Measurements from ENCODE around the gene FYB2. TPM values are rescaled to one million over a fixed set of nuclear protein-coding genes. Genes with fewer than 3 reads are reported as not detected.

Gene FYB2
- total RNA-seq, 2 donors from 2014 or later: not detected

DNA sequence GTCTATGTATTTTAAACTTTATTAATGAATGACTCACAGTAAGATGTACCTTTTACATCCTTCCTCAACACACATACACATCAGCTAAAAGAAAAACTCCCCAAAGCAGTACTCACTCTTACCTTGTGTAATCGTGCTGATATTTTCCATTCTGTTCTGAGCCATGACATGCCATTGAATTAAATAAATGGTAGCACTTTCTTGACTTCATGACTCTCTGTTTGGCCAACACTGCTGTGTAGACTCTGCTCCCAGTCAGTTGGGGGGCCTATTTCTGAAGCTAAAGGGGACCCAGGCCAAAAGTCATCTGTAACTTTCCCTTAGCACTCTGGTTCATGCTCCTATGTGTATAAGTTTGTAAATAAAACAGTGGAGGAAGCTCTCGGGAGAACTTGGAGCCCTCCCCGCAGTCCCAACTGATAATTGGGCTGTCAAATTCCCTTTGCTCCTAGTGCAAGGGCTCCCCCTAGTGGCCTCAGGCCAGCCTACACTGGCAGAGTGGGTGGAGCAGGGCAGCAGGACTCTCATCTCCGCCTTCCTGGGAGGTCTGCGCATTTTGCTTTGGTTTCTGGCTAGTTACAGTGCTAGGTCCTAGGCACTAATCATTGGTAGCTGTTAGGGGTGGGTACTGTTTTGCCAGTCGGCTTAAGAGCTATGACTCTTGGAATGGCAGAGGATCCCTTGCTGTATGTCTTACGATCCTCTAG, 1.7 kb upstream of the FYB2 start:
- H3K4me3 ChIP-seq: no peak overlapping the region
- H3K4me1 ChIP-seq (ENCODE audit: control insufficient read depth in 1 of 2, low read depth in 2 of 2): peaks cover 4 to 5% of the 10 kb centered on the region in 2 donors
- H3K27me3 ChIP-seq (replicated peaks; ENCODE audit: insufficient read depth): no peaks in the 10 kb centered on the region
- H3K36me3 ChIP-seq: no peaks in the 10 kb centered on the region
- ATAC-seq (ENCODE audit: insufficient number of reproducible peaks, low FRiP score, low read depth) (no peak), DNase-seq (ENCODE audit: low spot score) (no peak)
- no peak overlapping the region for H3K27ac ChIP-seq
- no peaks in the 10 kb centered on the region for H3K9me3 ChIP-seq
- TF ChIP-seq, protein P1, sequence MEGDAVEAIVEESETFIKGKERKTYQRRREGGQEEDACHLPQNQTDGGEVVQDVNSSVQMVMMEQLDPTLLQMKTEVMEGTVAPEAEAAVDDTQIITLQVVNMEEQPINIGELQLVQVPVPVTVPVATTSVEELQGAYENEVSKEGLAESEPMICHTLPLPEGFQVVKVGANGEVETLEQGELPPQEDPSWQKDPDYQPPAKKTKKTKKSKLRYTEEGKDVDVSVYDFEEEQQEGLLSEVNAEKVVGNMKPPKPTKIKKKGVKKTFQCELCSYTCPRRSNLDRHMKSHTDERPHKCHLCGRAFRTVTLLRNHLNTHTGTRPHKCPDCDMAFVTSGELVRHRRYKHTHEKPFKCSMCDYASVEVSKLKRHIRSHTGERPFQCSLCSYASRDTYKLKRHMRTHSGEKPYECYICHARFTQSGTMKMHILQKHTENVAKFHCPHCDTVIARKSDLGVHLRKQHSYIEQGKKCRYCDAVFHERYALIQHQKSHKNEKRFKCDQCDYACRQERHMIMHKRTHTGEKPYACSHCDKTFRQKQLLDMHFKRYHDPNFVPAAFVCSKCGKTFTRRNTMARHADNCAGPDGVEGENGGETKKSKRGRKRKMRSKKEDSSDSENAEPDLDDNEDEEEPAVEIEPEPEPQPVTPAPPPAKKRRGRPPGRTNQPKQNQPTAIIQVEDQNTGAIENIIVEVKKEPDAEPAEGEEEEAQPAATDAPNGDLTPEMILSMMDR (IDR thresholded peaks at IDR 0.05): peak; percentile 71

DNA sequence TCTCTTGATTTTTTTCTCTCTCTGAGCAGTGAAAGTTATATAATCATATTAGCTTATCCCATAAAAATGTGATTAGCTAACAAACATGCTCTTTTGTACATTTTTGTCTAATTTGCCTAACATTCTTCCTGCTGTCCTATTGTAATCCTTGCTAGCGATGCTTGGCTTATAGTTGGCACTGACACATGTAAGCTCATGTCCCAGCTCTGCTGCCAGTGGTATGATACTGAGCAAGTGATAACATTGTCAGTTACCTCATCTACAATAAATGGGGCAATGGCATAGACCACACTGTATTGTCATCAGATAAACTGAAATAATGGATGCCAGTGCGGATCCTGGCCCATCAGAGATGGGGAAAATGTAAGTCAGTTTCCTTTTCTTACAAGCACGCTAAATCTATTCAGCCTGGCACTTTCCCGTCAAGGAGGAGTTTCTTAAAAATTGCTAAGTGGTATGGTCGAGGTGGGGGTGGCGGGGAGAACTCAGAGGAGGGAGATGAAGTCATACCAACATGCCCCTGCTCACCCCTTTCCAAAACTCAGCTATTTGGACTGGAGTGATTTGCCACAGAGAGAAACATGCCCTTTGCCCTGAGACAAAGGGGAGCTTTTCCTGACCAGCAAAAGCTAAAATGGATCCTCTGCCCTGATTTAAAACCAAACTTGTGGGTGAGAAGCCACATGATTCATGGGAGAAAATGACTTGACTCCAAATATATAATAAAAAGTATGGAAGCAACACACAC, 1.3 kb downstream of the FYB2 start:
- Histone ChIP-seq H3K27ac (no peak overlapping the region), H3K4me3 (no peak overlapping the region), H3K9me3 (no peaks in the 10 kb centered on the region), H3K4me1 (ENCODE audit: control insufficient read depth in 1 of 2, low read depth in 2 of 2) (peaks cover 4 to 5% of the 10 kb centered on the region in 2 donors), H3K36me3 (no peaks in the 10 kb centered on the region), H3K27me3 (replicated peaks; ENCODE audit: insufficient read depth) (no peaks in the 10 kb centered on the region)
- DNase-seq (ENCODE audit: low spot score) (no peak), ATAC-seq (ENCODE audit: insufficient number of reproducible peaks, low FRiP score, low read depth) (no peak)
- TF ChIP-seq, protein P1 (IDR thresholded peaks at IDR 0.05): no peak

DNA sequence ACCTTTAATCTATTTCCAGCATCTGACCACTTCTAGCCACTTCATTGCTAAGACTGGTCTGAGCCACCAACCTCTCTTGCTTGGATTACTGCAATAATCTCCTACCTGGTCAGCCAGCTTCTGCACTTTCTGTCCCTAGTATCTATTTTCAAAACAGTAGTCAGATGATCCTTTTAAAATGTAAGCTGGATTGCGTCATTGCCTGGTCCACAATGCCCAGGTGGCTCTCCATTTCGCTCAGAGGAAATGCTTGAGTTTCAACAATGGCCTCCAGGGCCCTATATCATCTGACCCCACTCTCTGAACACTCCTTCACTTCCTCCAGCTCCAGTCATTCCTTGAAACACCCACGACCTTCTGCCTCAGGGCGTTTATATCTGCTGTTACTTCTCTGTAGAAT, 2.3 kb downstream of the FYB2 start:
- DNase-seq (ENCODE audit: low spot score) (no peak), ATAC-seq (ENCODE audit: insufficient number of reproducible peaks, low FRiP score, low read depth) (no peak)
- Histone ChIP-seq H3K9me3 (no peaks in the 10 kb centered on the region), H3K4me1 (ENCODE audit: control insufficient read depth in 1 of 2, low read depth in 2 of 2) (peaks cover 4 to 5% of the 10 kb centered on the region in 2 donors), H3K4me3 (no peak overlapping the region), H3K27me3 (replicated peaks; ENCODE audit: insufficient read depth) (no peaks in the 10 kb centered on the region), H3K36me3 (no peaks in the 10 kb centered on the region), H3K27ac (no peak overlapping the region)
- TF ChIP-seq, protein P1 (IDR thresholded peaks at IDR 0.05): no peak

DNA sequence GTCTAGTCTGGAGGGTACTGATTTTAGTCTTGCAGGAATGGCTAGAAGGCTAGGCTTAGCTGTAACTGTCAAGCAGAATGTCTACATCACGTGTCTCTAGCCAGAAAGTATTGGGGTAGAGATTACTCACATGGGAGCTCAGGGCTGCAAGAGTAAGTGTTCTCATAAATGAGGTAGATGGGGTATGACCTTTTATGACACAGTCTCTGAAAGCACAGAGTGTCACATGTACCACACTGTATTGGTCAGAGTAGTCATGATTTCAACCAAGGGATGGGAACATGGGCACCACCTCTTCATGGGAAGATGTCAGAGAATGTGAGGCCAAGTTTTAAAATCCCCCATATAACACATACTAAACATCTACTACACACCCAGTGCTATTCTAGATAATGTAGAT, 2.9 kb downstream of the FYB2 start:
- ATAC-seq (ENCODE audit: insufficient number of reproducible peaks, low FRiP score, low read depth): no peak
- H3K9me3 ChIP-seq: no peaks in the 10 kb centered on the region
- no peak overlapping the region for H3K4me3 ChIP-seq
- H3K36me3 ChIP-seq: no peaks in the 10 kb centered on the region
- no peaks in the 10 kb centered on the region for H3K27me3 ChIP-seq (replicated peaks; ENCODE audit: insufficient read depth)
- TF ChIP-seq, protein P1 (IDR thresholded peaks at IDR 0.05): no peak
- no peak overlapping the region for H3K27ac ChIP-seq
- no peak for DNase-seq (ENCODE audit: low spot score)
- H3K4me1 ChIP-seq (ENCODE audit: control insufficient read depth in 1 of 2, low read depth in 2 of 2): peaks cover 2 to 4% of the 10 kb centered on the region in 2 donors

DNA sequence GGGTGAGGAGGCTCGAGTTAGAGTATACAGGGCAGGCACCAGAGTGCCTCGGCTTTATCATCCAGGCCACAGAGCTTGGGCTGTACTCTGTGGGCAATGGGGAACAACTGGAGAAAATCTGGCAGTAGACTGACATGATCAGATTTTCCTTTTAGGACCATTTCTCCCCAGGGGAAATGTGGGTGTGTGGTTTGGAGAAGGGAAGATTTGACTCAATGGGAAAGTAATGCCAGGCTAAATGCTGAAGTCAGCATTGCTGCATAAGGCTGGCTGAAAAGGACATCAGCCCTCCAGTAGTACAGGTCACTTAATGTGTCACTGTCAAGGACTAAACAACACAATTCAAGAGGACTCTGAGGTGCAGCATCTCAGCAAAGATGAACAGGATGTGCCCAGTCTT, 5.0 kb downstream of the FYB2 start:
- Histone ChIP-seq H3K27ac (no peak overlapping the region), H3K27me3 (replicated peaks; ENCODE audit: insufficient read depth) (no peaks in the 10 kb centered on the region), H3K4me1 (ENCODE audit: control insufficient read depth in 1 of 2, low read depth in 2 of 2) (no peaks in the 10 kb centered on the region), H3K36me3 (no peaks in the 10 kb centered on the region), H3K9me3 (no peaks in the 10 kb centered on the region), H3K4me3 (no peak overlapping the region)
- no peak for ATAC-seq (ENCODE audit: insufficient number of reproducible peaks, low FRiP score, low read depth)
- no peak for DNase-seq (ENCODE audit: low spot score)
- TF ChIP-seq, protein P1 (IDR thresholded peaks at IDR 0.05): no peak
